Measurements from ENCODE around the gene ACD.
"Not testable (repeated sequence)": the region's sequence is repeated elsewhere in the genome, so short reads cannot be mapped to it uniquely, and the experiment has no call there.

ACD gene

GRCh38 chr16:67699265-67699664, 39.2 kb upstream of the ACD start:
- TF ChIP-seq POU2F2 (IDR thresholded peaks at IDR 0.05; ENCODE audit: low read depth, low read length) (no peak), TAF1 (IDR thresholded peaks at IDR 0.05; ENCODE audit: low read depth, low read length) (no peak), PAX5 (IDR thresholded peaks at IDR 0.05; ENCODE audit: insufficient read depth, low read length, severe bottlenecking) (no peak), POLR2A (IDR thresholded peaks at IDR 0.05; ENCODE audit: low read depth, low read length) (no peak), POLR2AphosphoS5 (IDR thresholded peaks at IDR 0.05; ENCODE audit: low read depth, low read length) (no peak), SPI1 (IDR thresholded peaks at IDR 0.05; ENCODE audit: low read depth, low read length) (no peak)
- FAIRE-seq = no peak
- no peak for DNase-seq (ENCODE audit: insufficient read length, low spot score)

GRCh38 chr16:67697422-67698185, 37.5 kb upstream of the ACD start:
- TF ChIP-seq PAX5 (IDR thresholded peaks at IDR 0.05; ENCODE audit: insufficient read depth, low read length, severe bottlenecking) = no peak
- TF ChIP-seq POLR2A (IDR thresholded peaks at IDR 0.05; ENCODE audit: low read depth, low read length) = no peak
- no peak for TF ChIP-seq POLR2AphosphoS5 (IDR thresholded peaks at IDR 0.05; ENCODE audit: low read depth, low read length)
- TF ChIP-seq SPI1 (IDR thresholded peaks at IDR 0.05; ENCODE audit: low read depth, low read length) = no peak
- no peak for TF ChIP-seq POU2F2 (IDR thresholded peaks at IDR 0.05; ENCODE audit: low read depth, low read length)
- no peak for TF ChIP-seq TAF1 (IDR thresholded peaks at IDR 0.05; ENCODE audit: low read depth, low read length)
- DNase-seq (ENCODE audit: insufficient read length, low spot score) (no peak), FAIRE-seq (no peak)

- DNase-seq (ENCODE audit: insufficient read length, low spot score) (no peak), FAIRE-seq (no peak)
- TF ChIP-seq POLR2A (IDR thresholded peaks at IDR 0.05; ENCODE audit: low read depth, low read length) = no peak
- TF ChIP-seq PAX5 (IDR thresholded peaks at IDR 0.05; ENCODE audit: insufficient read depth, low read length, severe bottlenecking) = no peak
- no peak for TF ChIP-seq TAF1 (IDR thresholded peaks at IDR 0.05; ENCODE audit: low read depth, low read length)
- TF ChIP-seq POU2F2 (IDR thresholded peaks at IDR 0.05; ENCODE audit: low read depth, low read length) = no peak
- TF ChIP-seq SPI1 (IDR thresholded peaks at IDR 0.05; ENCODE audit: low read depth, low read length) = no peak
- no peak for TF ChIP-seq POLR2AphosphoS5 (IDR thresholded peaks at IDR 0.05; ENCODE audit: low read depth, low read length)
Observed at GRCh38 chr16:67694611-67695010, 34.6 kb upstream of the ACD start.

GRCh38 chr16:67693517-67694285, 33.6 kb upstream of the ACD start:
- not testable (repeated sequence) for FAIRE-seq

GRCh38 chr16:67685388-67686112, 25.5 kb upstream of the ACD start:
- FAIRE-seq = peak; percentile 56
- no peak for DNase-seq (ENCODE audit: insufficient read length, low spot score)
- TF ChIP-seq PAX5 (IDR thresholded peaks at IDR 0.05; ENCODE audit: insufficient read depth, low read length, severe bottlenecking) (peak; percentile 83), SPI1 (IDR thresholded peaks at IDR 0.05; ENCODE audit: low read depth, low read length) (no peak)

More at GRCh38 chr16:67693517-67694285, 33.6 kb upstream of the ACD start:
- not testable (repeated sequence) for DNase-seq (ENCODE audit: insufficient read length, low spot score)

GRCh38 chr16:67683767-67684166, 23.7 kb upstream of the ACD start:
- no peak for TF ChIP-seq SPI1 (IDR thresholded peaks at IDR 0.05; ENCODE audit: low read depth, low read length)
- no peak for TF ChIP-seq PAX5 (IDR thresholded peaks at IDR 0.05; ENCODE audit: insufficient read depth, low read length, severe bottlenecking)
- no peak for TF ChIP-seq POLR2A (IDR thresholded peaks at IDR 0.05; ENCODE audit: low read depth, low read length)
- TF ChIP-seq POLR2AphosphoS5 (IDR thresholded peaks at IDR 0.05; ENCODE audit: low read depth, low read length) = no peak
- TF ChIP-seq POU2F2 (IDR thresholded peaks at IDR 0.05; ENCODE audit: low read depth, low read length) = no peak
- no peak for TF ChIP-seq TAF1 (IDR thresholded peaks at IDR 0.05; ENCODE audit: low read depth, low read length)
- DNase-seq (ENCODE audit: insufficient read length, low spot score) (no peak), FAIRE-seq (no peak)

- DNase-seq (ENCODE audit: insufficient read length, low spot score) (no peak), FAIRE-seq (no peak)
- TF ChIP-seq POLR2A (IDR thresholded peaks at IDR 0.05; ENCODE audit: low read depth, low read length) (no peak), POLR2AphosphoS5 (IDR thresholded peaks at IDR 0.05; ENCODE audit: low read depth, low read length) (no peak), POU2F2 (IDR thresholded peaks at IDR 0.05; ENCODE audit: low read depth, low read length) (no peak), SPI1 (IDR thresholded peaks at IDR 0.05; ENCODE audit: low read depth, low read length) (no peak), PAX5 (IDR thresholded peaks at IDR 0.05; ENCODE audit: insufficient read depth, low read length, severe bottlenecking) (no peak), TAF1 (IDR thresholded peaks at IDR 0.05; ENCODE audit: low read depth, low read length) (no peak)
Observed at GRCh38 chr16:67679935-67680897, 20.2 kb upstream of the ACD start.

GRCh38 chr16:67678354-67679023, 18.4 kb upstream of the ACD start:
- TF ChIP-seq POLR2A (IDR thresholded peaks at IDR 0.05; ENCODE audit: low read depth, low read length) (no peak), PAX5 (IDR thresholded peaks at IDR 0.05; ENCODE audit: insufficient read depth, low read length, severe bottlenecking) (no peak), POLR2AphosphoS5 (IDR thresholded peaks at IDR 0.05; ENCODE audit: low read depth, low read length) (no peak), POU2F2 (IDR thresholded peaks at IDR 0.05; ENCODE audit: low read depth, low read length) (no peak), SPI1 (IDR thresholded peaks at IDR 0.05; ENCODE audit: low read depth, low read length) (no peak), TAF1 (IDR thresholded peaks at IDR 0.05; ENCODE audit: low read depth, low read length) (no peak)
- DNase-seq (ENCODE audit: insufficient read length, low spot score) (no peak), FAIRE-seq (no peak)
